B cell (primary cell): ENCODE results near the gene FUNDC1. TPM values are rescaled to one million over a fixed set of nuclear protein-coding genes. Genes with fewer than 3 reads are reported as not detected.

Experiments used
- ATAC-seq: fragments of 200-7000 bp; cut with Tn5 transposase; one replicate; pipeline ENCODE4 v1.10.0; 2021; ENCODE audit warnings: low read depth, mild to moderate bottlenecking, moderate number of reproducible peaks, moderate library complexity
- CTCF ChIA-PET: fragments of 350-600 bp; sonication (Branson Sonifier 250); formaldehyde crosslinking; loops from one replicate; lab custom pipeline; 2021; ENCODE audit warnings: antibody characterized with exemption, inconsistent platforms; lab: Charles Lee
- POLR2A ChIA-PET: fragments of 350-600 bp; sonication (Branson Sonifier 250); formaldehyde crosslinking; loops from one replicate; lab custom pipeline; 2021; ENCODE audit warnings: antibody characterized with exemption; lab: Charles Lee
- DNase-seq: peaks from one replicate; pipeline ENCODE4 v3.0.0; 2013
- H2AFZ ChIP-seq: 2 replicates; pipeline ENCODE4 v1.6.1; 2012; ENCODE audit warnings: mild to moderate bottlenecking, low read depth, low read length; ENCODE audit not compliant: insufficient read depth, poor library complexity, severe bottlenecking
- H3K27ac ChIP-seq, 2 donors: 1 replicate in 1 of 2; 2 replicates in 1 of 2; pipeline ENCODE4 v1.5.1; 2012 to 2013; ENCODE audit warnings: low read length in 2 of 2, mild to moderate bottlenecking in 2 of 2, moderate library complexity in 1 of 2
- H3K27me3 ChIP-seq, 4 experiments: fragments of 200-600 bp in 1 of 4; sonication (generic) in 1 of 4; replicated peaks in 1 of 4; 1 replicate in 2 of 4; 2 replicates in 2 of 4; pipeline versions ENCODE4 v1.6.1 to v1.7.0; 2013 to 2016; ENCODE audit warnings: low read length in 3 of 4, mild to moderate bottlenecking in 2 of 4, mixed read lengths in 1 of 4, moderate library complexity in 1 of 4; ENCODE audit not compliant: insufficient read depth in 4 of 4, control insufficient read depth in 3 of 4; ENCODE audit errors: control extremely low read depth in 1 of 4
- H3K36me3 ChIP-seq, 2 experiments: replicated peaks in 1 of 2; 1 replicate in 1 of 2; 2 replicates in 1 of 2; pipeline versions ENCODE4 v1.6.1 to v1.7.1; 2013; ENCODE audit warnings: low read length in 1 of 2; ENCODE audit not compliant: insufficient read depth in 2 of 2, control insufficient read depth in 1 of 2; ENCODE audit errors: control extremely low read depth in 1 of 2, extremely low read depth in 1 of 2
- H3K4me1 ChIP-seq, 2 donors: fragments of 200-600 bp in 1 of 2; sonication (generic) in 1 of 2; 1 replicate in 1 of 2; 2 replicates in 1 of 2; pipeline versions ENCODE4 v1.5.1 to v1.6.1; 2013 to 2017; ENCODE audit warnings: low read length in 2 of 2; ENCODE audit not compliant: control insufficient read depth in 2 of 2, insufficient read depth in 2 of 2
- H3K4me2 ChIP-seq: replicated peaks from 2 replicates; pipeline ENCODE3; 2012; ENCODE audit warnings: mild to moderate bottlenecking, low read depth, low read length; ENCODE audit not compliant: poor library complexity, severe bottlenecking
- H3K4me3 ChIP-seq, 5 experiments: fragments of 200-600 bp in 1 of 5; sonication (generic) in 1 of 5; 1 replicate in 3 of 5; 2 replicates in 2 of 5; pipeline versions ENCODE4 v1.5.1 to v1.7.0; 2011 to 2016; ENCODE audit warnings: low read length in 4 of 5, mild to moderate bottlenecking in 4 of 5, low read depth in 2 of 5, control low read depth in 1 of 5, moderate library complexity in 1 of 5; ENCODE audit not compliant: insufficient read depth in 1 of 5; ENCODE audit errors: control extremely low read depth in 1 of 5, extremely low read depth in 1 of 5
- H3K79me2 ChIP-seq: fragments of 200-600 bp; sonication (generic); one replicate; pipeline ENCODE4 v1.6.0; 2016; ENCODE audit warnings: low read length; ENCODE audit not compliant: control insufficient read depth, insufficient read depth
- H3K9ac ChIP-seq: fragments of 200-600 bp; sonication (generic); 2 replicates; pipeline ENCODE4 v1.6.1; 2017; ENCODE audit warnings: mild to moderate bottlenecking, low read length, moderate library complexity
- H3K9me3 ChIP-seq, 3 donors: one replicate each; pipeline versions ENCODE4 v1.6.1 to v1.7.1; 2013; ENCODE audit warnings: low read length in 2 of 3; ENCODE audit not compliant: control insufficient read depth in 2 of 3, insufficient read depth in 1 of 3; ENCODE audit errors: control extremely low read depth in 1 of 3
- H4K20me1 ChIP-seq: 2 replicates; pipeline ENCODE4 v1.6.0; 2012; ENCODE audit warnings: mild to moderate bottlenecking, low read length; ENCODE audit not compliant: insufficient read depth, control insufficient read depth, poor library complexity, severe bottlenecking
- H3K27ac Mint-ChIP-seq: one replicate; pipeline ENCODE4 v1.8.0; 2021; ENCODE audit warnings: mixed read lengths
- H3K27me3 Mint-ChIP-seq: one replicate; pipeline ENCODE4 v1.8.0; 2021; ENCODE audit warnings: mixed read lengths
- H3K4me1 Mint-ChIP-seq: one replicate; pipeline ENCODE4 v1.8.0; 2021; ENCODE audit warnings: mixed read lengths
- H3K4me3 Mint-ChIP-seq: one replicate; pipeline ENCODE4 v1.8.0; 2021; ENCODE audit warnings: mixed read lengths
- H3K9me3 Mint-ChIP-seq: one replicate; pipeline ENCODE4 v1.8.0; 2022; ENCODE audit warnings: mixed read lengths; ENCODE audit not compliant: insufficient read depth
- CTCF ChIP-seq: fragments of 200-600 bp; IDR thresholded peaks from one replicate; pipeline ENCODE4 v1.8.0; 2022; ENCODE audit warnings: antibody characterized with exemption, mild to moderate bottlenecking
- EZH2 ChIP-seq: IDR thresholded peaks from 2 replicates; pipeline ENCODE4 v1.6.1; 2012; ENCODE audit warnings: borderline replicate concordance, low read depth, mild to moderate bottlenecking, moderate library complexity, low read length; ENCODE audit not compliant: insufficient read depth, poor library complexity, severe bottlenecking
- whole genome bisulfite sequencing: methylation state at CpG from one replicate; pipeline ENCODE4 v1.1.5; 2013; ENCODE audit warnings: missing lambda C conversion rate; ENCODE audit not compliant: insufficient coverage; 5-methylcytosine and 5-hydroxymethylcytosine counted together
- intact Hi-C: fragments of 100-400 bp; cut with micrococcal nuclease; formaldehyde crosslinking; loops from one replicate; pipeline ENCODE4 v1.10.0; 2022
- polyA plus RNA-seq: library from polyadenylated mRNA; depleted of rRNA; stranded (reverse); fragments of >200 nt; gene quantifications from 2 replicates; pipeline ENCODE4 v1.2.3, GENCODE V29; 2012
- total RNA-seq, 2 donors: library from RNA; stranded (reverse); fragments of 120-200 nt in 1 of 2; gene quantifications; 1 replicate in 1 of 2; 2 replicates in 1 of 2; pipeline versions ENCODE4 v1.2.3 to v1.2.4, GENCODE V29; 2013 to 2022

Gene FUNDC1
- total and polyA plus RNA-seq, 2 donors (not counting 1 experiment from before 2014, with no cell fraction given) = 5.7 to 6.6 TPM

GRCh38 chrX:44507292-44507691, 35.4 kb downstream of the FUNDC1 start:
- Histone ChIP-seq H3K9ac (no peak overlapping the region), H3K27me3 (no peaks in the 10 kb centered on the region), H3K36me3 (no peaks in the 10 kb centered on the region), H3K27ac (no peak overlapping the region), H4K20me1 (no peaks in the 10 kb centered on the region), H2AFZ (no peak overlapping the region), H3K9me3 (no peaks in the 10 kb centered on the region), H3K4me1 (no peaks in the 10 kb centered on the region), H3K4me2 (no peak overlapping the region), H3K4me3 (no peak overlapping the region), H3K79me2 (no peaks in the 10 kb centered on the region)
- ATAC-seq (no peak), DNase-seq (no peak)
- no peak for TF ChIP-seq CTCF
- TF ChIP-seq EZH2 = no peak
- H3K27me3 Mint-ChIP-seq = no peaks in the 10 kb centered on the region
- no peaks in the 10 kb centered on the region for H3K9me3 Mint-ChIP-seq
- intact Hi-C loops = no loop called here
- CTCF ChIA-PET = no interaction called here
- no peak overlapping the region for H3K27ac Mint-ChIP-seq
- H3K4me1 Mint-ChIP-seq = peaks cover 3% of the 10 kb centered on the region
- H3K4me3 Mint-ChIP-seq = no peak overlapping the region
- no CpG with 5 or more reads among the region's 2 CpGs for WGBS
- POLR2A ChIA-PET = no interaction called here

- CTCF ChIA-PET = no interaction called here
Observed at GRCh38 chrX:44506678-44507077, 36.0 kb downstream of the FUNDC1 start.

More at GRCh38 chrX:44506678-44507077, 36.0 kb downstream of the FUNDC1 start:
- POLR2A ChIA-PET = no interaction called here
- H3K4me3 ChIP-seq = no peak overlapping the region
- H3K4me1 ChIP-seq = no peaks in the 10 kb centered on the region
- H3K9me3 Mint-ChIP-seq = no peaks in the 10 kb centered on the region
- no peak overlapping the region for H3K27ac ChIP-seq
- no peak overlapping the region for H2AFZ ChIP-seq
- no peak for DNase-seq
- no peak for ATAC-seq
- no peaks in the 10 kb centered on the region for H4K20me1 ChIP-seq
- H3K79me2 ChIP-seq = no peaks in the 10 kb centered on the region
- no peak overlapping the region for H3K27ac Mint-ChIP-seq
- H3K4me2 ChIP-seq = no peak overlapping the region
- no peak overlapping the region for H3K9ac ChIP-seq
- H3K36me3 ChIP-seq = no peaks in the 10 kb centered on the region
- TF ChIP-seq EZH2 (no peak), CTCF (no peak)
- intact Hi-C loops = no loop called here
- no peaks in the 10 kb centered on the region for H3K9me3 ChIP-seq
- no peaks in the 10 kb centered on the region for H3K27me3 Mint-ChIP-seq
- no CpG with 5 or more reads among the region's 2 CpGs for WGBS
- H3K4me1 Mint-ChIP-seq = peaks cover 3% of the 10 kb centered on the region
- no peaks in the 10 kb centered on the region for H3K27me3 ChIP-seq
- H3K4me3 Mint-ChIP-seq = no peak overlapping the region
